IMR-90 (cell line): ENCODE data around the gene PLBD2. TPM values are rescaled to one million over a fixed set of nuclear protein-coding genes. Genes with fewer than 3 reads are reported as not detected.

Experiments
- ATAC-seq: fragments of 200-7000 bp; cut with Tn5 transposase; 2 replicates; pipeline ENCODE4 v1.9.1; 2020; ENCODE audit warnings: low read depth, mild to moderate bottlenecking, moderate library complexity
- BruUV-seq: library from RNA; stranded (reverse); fragments of 400-500 nt; replicated peaks from 2 replicates; lab custom pipeline; 2021; lab: Mats Ljungman, UMichigan
- CTCF ChIA-PET: fragments of 300-600 bp; formaldehyde crosslinking; extraction: SDS; loops from one replicate; lab custom pipeline; 2021; ENCODE audit warnings: antibody characterized with exemption; lab: Yijun Ruan, JAX
- POLR2A ChIA-PET: fragments of 300-600 bp; sonication (Branson Sonifier 250); formaldehyde crosslinking; loops from one replicate; lab custom pipeline; 2022; ENCODE audit warnings: antibody characterized with exemption; ENCODE audit not compliant: unreplicated experiment; lab: Charles Lee
- DNase-seq: peaks from one replicate; pipeline ENCODE4 v3.0.0; 2013
- H2AFZ ChIP-seq: replicated peaks from 2 replicates; pipeline ENCODE3; 2013; ENCODE audit warnings: low read length, mild to moderate bottlenecking; ENCODE audit not compliant: poor library complexity
- H2AK5ac ChIP-seq: 2 replicates; pipeline ENCODE4 v1.6.1; 2013; ENCODE audit warnings: low read depth, low read length, inconsistent platforms
- H2AK9ac ChIP-seq: replicated peaks from 2 replicates; pipeline ENCODE3; 2013; ENCODE audit warnings: mild to moderate bottlenecking, low read depth, low read length, moderate library complexity; ENCODE audit not compliant: poor library complexity
- H2BK120ac ChIP-seq: 2 replicates; pipeline ENCODE4 v1.6.1; 2013; ENCODE audit warnings: low read depth, low read length, inconsistent platforms
- H2BK15ac ChIP-seq: 3 replicates; pipeline ENCODE4 v1.6.1; 2013; ENCODE audit warnings: low read depth, low read length, inconsistent platforms
- H2BK20ac ChIP-seq: 2 replicates; pipeline ENCODE4 v1.6.1; 2013; ENCODE audit warnings: low read depth, mild to moderate bottlenecking, inconsistent platforms, low read length, moderate library complexity
- H2BK5ac ChIP-seq: 2 replicates; pipeline ENCODE4 v1.6.1; 2013; ENCODE audit warnings: mild to moderate bottlenecking, low read depth, low read length, inconsistent platforms; ENCODE audit not compliant: poor library complexity, severe bottlenecking
- H3K14ac ChIP-seq: replicated peaks from 2 replicates; pipeline ENCODE4 v1.6.1; 2013; ENCODE audit warnings: low read depth, low read length, inconsistent platforms
- H3K18ac ChIP-seq: 2 replicates; pipeline ENCODE4 v1.6.1; 2013; ENCODE audit warnings: low read depth, low read length, control low read depth
- H3K23ac ChIP-seq: 2 replicates; pipeline ENCODE4 v1.6.1; 2013; ENCODE audit warnings: low read depth, low read length, inconsistent platforms
- H3K27ac ChIP-seq: 2 replicates; pipeline ENCODE4 v1.5.1; 2013; ENCODE audit warnings: mild to moderate bottlenecking, control low read depth, low read length; ENCODE audit not compliant: insufficient read depth
- H3K27me3 ChIP-seq: 2 replicates; pipeline ENCODE4 v1.6.1; 2013; ENCODE audit warnings: low read length; ENCODE audit not compliant: control insufficient read depth, insufficient read depth
- H3K36me3 ChIP-seq: 2 replicates; pipeline ENCODE4 v1.6.1; 2013; ENCODE audit warnings: low read length, mixed read lengths; ENCODE audit not compliant: control insufficient read depth, insufficient read depth
- H3K4ac ChIP-seq: 2 replicates; pipeline ENCODE4 v1.6.1; 2013; ENCODE audit warnings: low read depth, low read length, inconsistent platforms
- H3K4me1 ChIP-seq: 2 replicates; pipeline ENCODE4 v1.6.1; 2013; ENCODE audit warnings: low read length, mixed read lengths; ENCODE audit not compliant: control insufficient read depth, insufficient read depth
- H3K4me2 ChIP-seq: 2 replicates; pipeline ENCODE4 v1.6.1; 2013; ENCODE audit warnings: low read depth, mild to moderate bottlenecking, control low read depth, low read length, moderate library complexity
- H3K4me3 ChIP-seq: 2 replicates; pipeline ENCODE4 v1.5.1; 2013; ENCODE audit warnings: low read depth, mild to moderate bottlenecking, control low read depth, low read length, moderate library complexity; ENCODE audit not compliant: insufficient read depth
- H3K56ac ChIP-seq: 2 replicates; pipeline ENCODE4 v1.6.1; 2013; ENCODE audit warnings: low read length, inconsistent platforms; ENCODE audit not compliant: insufficient read depth; ENCODE audit errors: extremely low read depth
- H3K79me1 ChIP-seq, 2 experiments: 2 replicates each; pipeline ENCODE4 v1.6.1; 2013; ENCODE audit warnings: low read length in 2 of 2, inconsistent platforms in 1 of 2, low read depth in 1 of 2
- H3K9ac ChIP-seq: 2 replicates; pipeline ENCODE4 v1.6.1; 2013; ENCODE audit warnings: low read depth, low read length, control low read depth
- H3K9me1 ChIP-seq: 2 replicates; pipeline ENCODE4 v1.6.1; 2013; ENCODE audit warnings: low read length, inconsistent platforms; ENCODE audit not compliant: insufficient read depth
- H3K9me3 ChIP-seq: 2 replicates; pipeline ENCODE4 v1.6.1; 2013; ENCODE audit warnings: low read length; ENCODE audit not compliant: control insufficient read depth, insufficient read depth
- H4K20me1 ChIP-seq: 2 replicates; pipeline ENCODE4 v1.6.1; 2013; ENCODE audit warnings: low read length, inconsistent platforms; ENCODE audit not compliant: insufficient read depth
- H4K5ac ChIP-seq: 2 replicates; pipeline ENCODE4 v1.6.1; 2013; ENCODE audit warnings: mild to moderate bottlenecking, low read depth, low read length, control low read depth
- H4K8ac ChIP-seq, 2 experiments: 2 replicates each; pipeline ENCODE4 v1.6.1; 2013; ENCODE audit warnings: low read depth in 2 of 2, low read length in 2 of 2, control low read depth in 1 of 2, inconsistent platforms in 1 of 2
- H4K91ac ChIP-seq: 2 replicates; pipeline ENCODE4 v1.6.1; 2013; ENCODE audit warnings: low read depth, low read length, inconsistent platforms; ENCODE audit not compliant: insufficient read depth
- BHLHE40 ChIP-seq: fragments of 150-350 bp; IDR thresholded peaks from 2 replicates; pipeline ENCODE4 v1.6.1; 2016; ENCODE audit warnings: mild to moderate bottlenecking, low read depth, low read length
- CEBPB ChIP-seq: IDR thresholded peaks from 2 replicates; pipeline ENCODE4 v1.6.1; 2012; ENCODE audit warnings: low read depth, low read length, improper control_type of control experiment
- CHD1 ChIP-seq: IDR thresholded peaks from 2 replicates; pipeline ENCODE4 v1.6.1; 2012; ENCODE audit warnings: low read depth, low read length, improper control_type of control experiment
- CTCF ChIP-seq: conservative IDR thresholded peaks from 2 replicates; pipeline ENCODE4 v1.5.1; 2012; ENCODE audit warnings: mild to moderate bottlenecking, low read depth, low read length, improper control_type of control experiment
- ELK1 ChIP-seq: fragments of 150-350 bp; IDR thresholded peaks from 2 replicates; pipeline ENCODE4 v1.6.1; 2016; ENCODE audit warnings: low read depth, mild to moderate bottlenecking, low read length, moderate library complexity, borderline replicate concordance
- FOS ChIP-seq: fragments of 150-350 bp; IDR thresholded peaks from 2 replicates; pipeline ENCODE4 v1.6.1; 2016; ENCODE audit warnings: low read depth, low read length
- MAFK ChIP-seq: IDR thresholded peaks from 2 replicates; pipeline ENCODE4 v1.6.1; 2012; ENCODE audit warnings: low read depth, low read length, improper control_type of control experiment
- MAZ ChIP-seq: IDR thresholded peaks from 2 replicates; pipeline ENCODE4 v1.6.1; 2012; ENCODE audit warnings: low read depth, mild to moderate bottlenecking, low read length, improper control_type of control experiment, moderate library complexity, borderline replicate concordance
- MXI1 ChIP-seq: IDR thresholded peaks from 2 replicates; pipeline ENCODE4 v1.6.1; 2012; ENCODE audit warnings: low read depth, mild to moderate bottlenecking, low read length, moderate library complexity, borderline replicate concordance
- NFE2L2 ChIP-seq: fragments of 150-350 bp; IDR thresholded peaks from 2 replicates; pipeline ENCODE4 v1.6.1; 2016; ENCODE audit warnings: low read depth, mild to moderate bottlenecking, low read length
- POLR2A ChIP-seq: IDR thresholded peaks from 2 replicates; pipeline ENCODE4 v1.6.1; 2012; ENCODE audit warnings: mild to moderate bottlenecking, low read depth, low read length
- RCOR1 ChIP-seq: IDR thresholded peaks from 2 replicates; pipeline ENCODE4 v1.6.1; 2012; ENCODE audit warnings: mild to moderate bottlenecking, low read length, improper control_type of control experiment; ENCODE audit not compliant: insufficient replicate concordance
- RFX5 ChIP-seq: IDR thresholded peaks from 2 replicates; pipeline ENCODE4 v1.8.0; 2012; ENCODE audit warnings: low read depth, mild to moderate bottlenecking, low read length, moderate library complexity
- SMC3 ChIP-seq: fragments of 150-350 bp; IDR thresholded peaks from 2 replicates; pipeline ENCODE4 v1.6.1; 2016; ENCODE audit warnings: low read depth, mild to moderate bottlenecking, antibody characterized with exemption, low read length, moderate library complexity
- WGBS, 2 experiments: methylation state at CpG; one replicate each; pipeline versions ENCODE4 v1.1.5 to v1.1.7; 2013; ENCODE audit warnings: missing lambda C conversion rate in 2 of 2; ENCODE audit not compliant: insufficient read length in 1 of 2; ENCODE audit errors: extremely low coverage in 2 of 2; 5-methylcytosine and 5-hydroxymethylcytosine counted together
- dilution Hi-C: fragments of 300-500 bp; cut with HindIII; formaldehyde crosslinking; loops from one replicate; pipeline ENCODE4 v1.14.3; 2018; ENCODE audit warnings: low sequenced_read_pairs; ENCODE audit not compliant: unreplicated experiment
- in situ Hi-C: fragments of 300-500 bp; cut with MboI; formaldehyde crosslinking; loops from 3 replicates; pipeline ENCODE4 v1.14.3; 2019; ENCODE audit warnings: low sequenced_read_pairs, inconsistent platforms, mixed read lengths
- intact Hi-C: fragments of 100-400 bp; cut with micrococcal nuclease; formaldehyde crosslinking; loops from 2 replicates; pipeline ENCODE4 v1.10.0; 2022
- polyA plus RNA-seq, 3 experiments: library from polyadenylated mRNA; depleted of rRNA; stranded (reverse); fragments of >200 nt; gene quantifications; 2 replicates each; pipeline ENCODE4 v1.2.3, GENCODE V29; 2012; ENCODE audit warnings: low replicate concordance in 1 of 3
- total RNA-seq: library from RNA; depleted of rRNA; stranded (reverse); fragments of >200 nt; gene quantifications from 2 replicates; pipeline ENCODE4 v1.2.3, GENCODE V29; 2012
- TF ChIP-seq, protein P1 (sequence below): fragments of 150-350 bp; IDR thresholded peaks from 2 replicates; pipeline ENCODE4 v1.6.1; 2017; ENCODE audit warnings: mild to moderate bottlenecking, antibody characterized with exemption, low read length, low read depth

PLBD2 gene
- total and polyA plus RNA-seq, 2 of the 4 experiments (the other 2 are of a cell fraction): 7.3 to 44.5 TPM

- H3K4me2 ChIP-seq: no peak overlapping the region
- 100% methylated on average over 1 of the region's 4 CpGs; no CpG with 5 or more reads in 1 of the 2 experiments for WGBS, 2 experiments
- H2AK5ac ChIP-seq: no peak overlapping the region
- peak overlapping the region; percentile 85 for H2AK9ac ChIP-seq
- H2BK20ac ChIP-seq: no peak overlapping the region
- CTCF ChIA-PET: interaction anchor here (0.7 to 1.2 kb wide), 4 partner anchors 38 to 577 kb away, joined by 3 to 4 read pairs (median 4); no protein-coding TSS in a partner anchor
- dilution Hi-C loops: no loop called here
- H4K5ac ChIP-seq: no peak overlapping the region
- no peak overlapping the region for H3K9ac ChIP-seq
- no peak for ATAC-seq
- H2BK120ac ChIP-seq: no peak overlapping the region
- H2AFZ ChIP-seq: peak overlapping the region; percentile 34
- H3K4me1 ChIP-seq: peaks cover 4% of the 10 kb centered on the region
- H3K18ac ChIP-seq: no peak overlapping the region; the same call in 1 of the 2 replicates
- no peak overlapping the region for H3K14ac ChIP-seq
- no peak overlapping the region for H3K56ac ChIP-seq
- H3K27ac ChIP-seq: peak overlapping the region; percentile 41; the same call in 1 of the 2 replicates
- H4K8ac ChIP-seq: no peak overlapping the region
- DNase-seq: no peak
- H3K9me3 ChIP-seq: no peaks in the 10 kb centered on the region
- peaks cover 9% of the 10 kb centered on the region; the same call in 1 of the 2 replicates for H3K36me3 ChIP-seq
- no peak overlapping the region for H2BK15ac ChIP-seq
- TF ChIP-seq RCOR1 (no peak), CTCF (no peak), CHD1 (no peak), CEBPB (no peak), POLR2A (no peak), ELK1 (no peak), MAFK (no peak), SMC3 (no peak), BHLHE40 (no peak), RFX5 (no peak), MAZ (no peak), FOS (no peak), MXI1 (no peak), NFE2L2 (no peak)
- TF ChIP-seq, protein P1, sequence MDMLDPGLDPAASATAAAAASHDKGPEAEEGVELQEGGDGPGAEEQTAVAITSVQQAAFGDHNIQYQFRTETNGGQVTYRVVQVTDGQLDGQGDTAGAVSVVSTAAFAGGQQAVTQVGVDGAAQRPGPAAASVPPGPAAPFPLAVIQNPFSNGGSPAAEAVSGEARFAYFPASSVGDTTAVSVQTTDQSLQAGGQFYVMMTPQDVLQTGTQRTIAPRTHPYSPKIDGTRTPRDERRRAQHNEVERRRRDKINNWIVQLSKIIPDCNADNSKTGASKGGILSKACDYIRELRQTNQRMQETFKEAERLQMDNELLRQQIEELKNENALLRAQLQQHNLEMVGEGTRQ: no peak
- H3K9me1 ChIP-seq: 0 out of 2 replicates have a peak, but pooled peaks cover 3% of the 10 kb centered on the region
- H3K79me1 ChIP-seq: peaks cover 3 to 10% of the 10 kb centered on the region in 2 experiments; a peak in 2 of 4 replicates
- no peak overlapping the region for H3K23ac ChIP-seq
- in situ Hi-C loops: no loop called here
- no TSS peak for BruUV-seq
- no peak overlapping the region for H2BK5ac ChIP-seq
- POLR2A ChIA-PET: interaction anchor here (0.6 kb wide), 1 partner anchor 169 kb away, joined by 4 read pairs; no protein-coding TSS in a partner anchor
- intact Hi-C loops: no loop called here
- H4K20me1 ChIP-seq: no peaks in the 10 kb centered on the region
- H4K91ac ChIP-seq: no peak overlapping the region
- H3K4ac ChIP-seq: no peak overlapping the region
- H3K4me3 ChIP-seq: no peak overlapping the region
- H3K27me3 ChIP-seq: no peaks in the 10 kb centered on the region
These were observed 31.5 kb upstream of the PLBD2 start for GRCh38 chr12:113326775-113327395.
